ENCODE measurements around the gene ABO. TPM values are rescaled to one million over a fixed set of nuclear protein-coding genes. Genes with fewer than 3 reads are reported as not detected.

ABO gene
- total and polyA plus RNA-seq, 4 donors = 0.08 to 0.75 (median 0.10) TPM; not detected in 1

DNA sequence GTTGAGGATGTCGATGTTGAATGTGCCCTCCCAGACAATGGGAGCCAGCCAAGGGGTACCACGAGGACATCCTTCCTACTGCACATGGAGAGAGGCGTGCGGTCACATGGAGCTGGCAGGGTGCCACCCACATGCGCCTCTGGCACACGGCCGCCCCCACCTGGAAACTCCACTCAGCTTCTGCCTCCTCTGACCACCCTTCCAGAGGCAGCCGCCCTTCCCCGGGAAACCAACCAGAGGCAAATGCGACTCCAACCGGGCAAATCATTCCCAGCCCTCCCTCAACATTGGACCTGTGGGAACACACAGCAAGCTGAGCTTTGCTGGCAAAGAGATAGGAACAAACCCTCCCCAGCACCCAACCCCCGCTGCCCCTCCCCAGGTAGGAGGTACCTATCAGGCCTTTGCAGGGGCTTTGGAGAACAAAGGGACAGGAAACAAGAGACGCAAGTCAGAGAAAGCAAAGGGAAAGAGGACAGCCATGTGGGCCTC is 17.5 kb downstream of the ABO start:
- H3K4me3 ChIP-seq (ENCODE audit: low read depth in 1 of 3, low read length in 3 of 3) = no peak overlapping the region
- whole genome bisulfite sequencing = 53% methylated on average over 13 of the region's 13 CpGs
- no peaks in the 10 kb centered on the region for H3K36me3 ChIP-seq (ENCODE audit: control insufficient read depth in 4 of 4, insufficient read depth in 3 of 4, low read depth in 1 of 4, low read length in 3 of 4)
- no peaks in the 10 kb centered on the region for H3K4me1 ChIP-seq (ENCODE audit: control insufficient read depth in 4 of 4, insufficient read depth in 4 of 4, low read length in 3 of 4)
- DNase-seq (ENCODE audit: low spot score) = no peak
- H3K27me3 ChIP-seq (ENCODE audit: control insufficient read depth in 4 of 4, insufficient read depth in 4 of 4, low read length in 3 of 4) = no peaks in the 10 kb centered on the region
- no peak overlapping the region for H3K27ac ChIP-seq (ENCODE audit: low read depth in 1 of 2, low read length in 2 of 2)
- H3K9me3 ChIP-seq (ENCODE audit: control insufficient read depth in 4 of 4, low read length in 3 of 4) = peaks cover 0 to 2% (median 0%) of the 10 kb centered on the region in 4 donors
- no peak for TF ChIP-seq RXRA (IDR thresholded peaks at IDR 0.05)
- no peak for TF ChIP-seq FOXA1 (IDR thresholded peaks at IDR 0.05)
- TF ChIP-seq HNF4A (conservative IDR thresholded peaks at IDR 0.05) = no peak
- TF ChIP-seq, protein P1, sequence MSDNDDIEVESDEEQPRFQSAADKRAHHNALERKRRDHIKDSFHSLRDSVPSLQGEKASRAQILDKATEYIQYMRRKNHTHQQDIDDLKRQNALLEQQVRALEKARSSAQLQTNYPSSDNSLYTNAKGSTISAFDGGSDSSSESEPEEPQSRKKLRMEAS (IDR thresholded peaks at IDR 0.05) = no peak
- TF ChIP-seq, protein P2, sequence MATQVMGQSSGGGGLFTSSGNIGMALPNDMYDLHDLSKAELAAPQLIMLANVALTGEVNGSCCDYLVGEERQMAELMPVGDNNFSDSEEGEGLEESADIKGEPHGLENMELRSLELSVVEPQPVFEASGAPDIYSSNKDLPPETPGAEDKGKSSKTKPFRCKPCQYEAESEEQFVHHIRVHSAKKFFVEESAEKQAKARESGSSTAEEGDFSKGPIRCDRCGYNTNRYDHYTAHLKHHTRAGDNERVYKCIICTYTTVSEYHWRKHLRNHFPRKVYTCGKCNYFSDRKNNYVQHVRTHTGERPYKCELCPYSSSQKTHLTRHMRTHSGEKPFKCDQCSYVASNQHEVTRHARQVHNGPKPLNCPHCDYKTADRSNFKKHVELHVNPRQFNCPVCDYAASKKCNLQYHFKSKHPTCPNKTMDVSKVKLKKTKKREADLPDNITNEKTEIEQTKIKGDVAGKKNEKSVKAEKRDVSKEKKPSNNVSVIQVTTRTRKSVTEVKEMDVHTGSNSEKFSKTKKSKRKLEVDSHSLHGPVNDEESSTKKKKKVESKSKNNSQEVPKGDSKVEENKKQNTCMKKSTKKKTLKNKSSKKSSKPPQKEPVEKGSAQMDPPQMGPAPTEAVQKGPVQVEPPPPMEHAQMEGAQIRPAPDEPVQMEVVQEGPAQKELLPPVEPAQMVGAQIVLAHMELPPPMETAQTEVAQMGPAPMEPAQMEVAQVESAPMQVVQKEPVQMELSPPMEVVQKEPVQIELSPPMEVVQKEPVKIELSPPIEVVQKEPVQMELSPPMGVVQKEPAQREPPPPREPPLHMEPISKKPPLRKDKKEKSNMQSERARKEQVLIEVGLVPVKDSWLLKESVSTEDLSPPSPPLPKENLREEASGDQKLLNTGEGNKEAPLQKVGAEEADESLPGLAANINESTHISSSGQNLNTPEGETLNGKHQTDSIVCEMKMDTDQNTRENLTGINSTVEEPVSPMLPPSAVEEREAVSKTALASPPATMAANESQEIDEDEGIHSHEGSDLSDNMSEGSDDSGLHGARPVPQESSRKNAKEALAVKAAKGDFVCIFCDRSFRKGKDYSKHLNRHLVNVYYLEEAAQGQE (IDR thresholded peaks at IDR 0.05) = no peak
- TF ChIP-seq JUND (IDR thresholded peaks at IDR 0.05) = no peak
- TF ChIP-seq RAD21 (IDR thresholded peaks at IDR 0.05) = no peak
- TF ChIP-seq, protein P3, sequence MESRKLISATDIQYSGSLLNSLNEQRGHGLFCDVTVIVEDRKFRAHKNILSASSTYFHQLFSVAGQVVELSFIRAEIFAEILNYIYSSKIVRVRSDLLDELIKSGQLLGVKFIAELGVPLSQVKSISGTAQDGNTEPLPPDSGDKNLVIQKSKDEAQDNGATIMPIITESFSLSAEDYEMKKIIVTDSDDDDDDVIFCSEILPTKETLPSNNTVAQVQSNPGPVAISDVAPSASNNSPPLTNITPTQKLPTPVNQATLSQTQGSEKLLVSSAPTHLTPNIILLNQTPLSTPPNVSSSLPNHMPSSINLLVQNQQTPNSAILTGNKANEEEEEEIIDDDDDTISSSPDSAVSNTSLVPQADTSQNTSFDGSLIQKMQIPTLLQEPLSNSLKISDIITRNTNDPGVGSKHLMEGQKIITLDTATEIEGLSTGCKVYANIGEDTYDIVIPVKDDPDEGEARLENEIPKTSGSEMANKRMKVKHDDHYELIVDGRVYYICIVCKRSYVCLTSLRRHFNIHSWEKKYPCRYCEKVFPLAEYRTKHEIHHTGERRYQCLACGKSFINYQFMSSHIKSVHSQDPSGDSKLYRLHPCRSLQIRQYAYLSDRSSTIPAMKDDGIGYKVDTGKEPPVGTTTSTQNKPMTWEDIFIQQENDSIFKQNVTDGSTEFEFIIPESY (IDR thresholded peaks at IDR 0.05) = no peak
- no peak overlapping the region for H3K9ac ChIP-seq (ENCODE audit: low read depth in 1 of 2, low read length in 2 of 2)

DNA sequence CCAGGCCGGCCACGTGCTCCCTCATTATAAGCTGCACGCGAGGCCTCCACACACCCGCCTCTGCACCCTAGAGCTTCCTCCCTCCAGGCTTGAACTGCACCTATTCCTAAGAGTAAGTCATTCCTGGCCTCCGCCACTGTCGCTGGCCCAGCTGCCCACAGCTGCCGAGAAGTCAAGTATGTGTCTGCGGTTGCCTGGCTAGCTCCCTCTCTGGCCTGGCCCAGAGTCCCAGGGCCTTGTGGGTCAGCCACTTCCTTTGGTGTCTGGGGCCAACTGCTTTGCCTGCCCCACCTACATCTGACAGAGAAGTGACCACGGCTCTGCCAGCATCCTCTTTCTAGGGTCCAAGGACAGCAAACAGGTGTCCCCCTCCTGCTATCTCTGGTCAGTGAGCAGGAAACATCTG is 18.3 kb downstream of the ABO start:
- Histone ChIP-seq H3K9ac (ENCODE audit: low read depth in 1 of 2, low read length in 2 of 2) (no peak overlapping the region), H3K4me3 (ENCODE audit: low read depth in 1 of 3, low read length in 3 of 3) (no peak overlapping the region), H3K4me1 (ENCODE audit: control insufficient read depth in 4 of 4, insufficient read depth in 4 of 4, low read length in 3 of 4) (no peaks in the 10 kb centered on the region), H3K9me3 (ENCODE audit: control insufficient read depth in 4 of 4, low read length in 3 of 4) (peaks cover 0 to under 1% (median 0%) of the 10 kb centered on the region in 4 donors), H3K27ac (ENCODE audit: low read depth in 1 of 2, low read length in 2 of 2) (no peak overlapping the region), H3K36me3 (ENCODE audit: control insufficient read depth in 4 of 4, insufficient read depth in 3 of 4, low read depth in 1 of 4, low read length in 3 of 4) (no peaks in the 10 kb centered on the region), H3K27me3 (ENCODE audit: control insufficient read depth in 4 of 4, insufficient read depth in 4 of 4, low read length in 3 of 4) (no peaks in the 10 kb centered on the region)
- WGBS = 91% methylated on average over 10 of the region's 10 CpGs
- no peak for DNase-seq (ENCODE audit: low spot score)
- TF ChIP-seq RXRA (IDR thresholded peaks at IDR 0.05) (no peak), FOXA1 (IDR thresholded peaks at IDR 0.05) (no peak), TAF1 (conservative IDR thresholded peaks at IDR 0.05) (no peak), RAD21 (IDR thresholded peaks at IDR 0.05) (no peak), NR2F2 (IDR thresholded peaks at IDR 0.05) (no peak), HNF4G (IDR thresholded peaks at IDR 0.05) (no peak), YY1 (IDR thresholded peaks at IDR 0.05) (no peak), JUND (IDR thresholded peaks at IDR 0.05) (no peak), EGR1 (IDR thresholded peaks at IDR 0.05; ENCODE audit: low read depth in 2 of 2) (no peak), GABPA (IDR thresholded peaks at IDR 0.05 in 1 of 2, conservative IDR thresholded peaks at IDR 0.05 in 1 of 2) (no peak), FOXA2 (IDR thresholded peaks at IDR 0.05) (no peak), SP1 (IDR thresholded peaks at IDR 0.05) (no peak), HNF4A (conservative IDR thresholded peaks at IDR 0.05) (no peak)
- TF ChIP-seq, protein P1 (IDR thresholded peaks at IDR 0.05) = no peak
- TF ChIP-seq, protein P3 (IDR thresholded peaks at IDR 0.05) = no peak
- TF ChIP-seq, protein P2 (IDR thresholded peaks at IDR 0.05) = no peak
- TF ChIP-seq, protein P4, sequence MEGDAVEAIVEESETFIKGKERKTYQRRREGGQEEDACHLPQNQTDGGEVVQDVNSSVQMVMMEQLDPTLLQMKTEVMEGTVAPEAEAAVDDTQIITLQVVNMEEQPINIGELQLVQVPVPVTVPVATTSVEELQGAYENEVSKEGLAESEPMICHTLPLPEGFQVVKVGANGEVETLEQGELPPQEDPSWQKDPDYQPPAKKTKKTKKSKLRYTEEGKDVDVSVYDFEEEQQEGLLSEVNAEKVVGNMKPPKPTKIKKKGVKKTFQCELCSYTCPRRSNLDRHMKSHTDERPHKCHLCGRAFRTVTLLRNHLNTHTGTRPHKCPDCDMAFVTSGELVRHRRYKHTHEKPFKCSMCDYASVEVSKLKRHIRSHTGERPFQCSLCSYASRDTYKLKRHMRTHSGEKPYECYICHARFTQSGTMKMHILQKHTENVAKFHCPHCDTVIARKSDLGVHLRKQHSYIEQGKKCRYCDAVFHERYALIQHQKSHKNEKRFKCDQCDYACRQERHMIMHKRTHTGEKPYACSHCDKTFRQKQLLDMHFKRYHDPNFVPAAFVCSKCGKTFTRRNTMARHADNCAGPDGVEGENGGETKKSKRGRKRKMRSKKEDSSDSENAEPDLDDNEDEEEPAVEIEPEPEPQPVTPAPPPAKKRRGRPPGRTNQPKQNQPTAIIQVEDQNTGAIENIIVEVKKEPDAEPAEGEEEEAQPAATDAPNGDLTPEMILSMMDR (IDR thresholded peaks at IDR 0.05; ENCODE audit: low read depth, low read length, missing input control) = no peak
- TF ChIP-seq, protein P5, sequence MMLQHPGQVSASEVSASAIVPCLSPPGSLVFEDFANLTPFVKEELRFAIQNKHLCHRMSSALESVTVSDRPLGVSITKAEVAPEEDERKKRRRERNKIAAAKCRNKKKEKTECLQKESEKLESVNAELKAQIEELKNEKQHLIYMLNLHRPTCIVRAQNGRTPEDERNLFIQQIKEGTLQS (IDR thresholded peaks at IDR 0.05) = no peak
